HepG2 (cell line): ENCODE results near the gene CNKSR3. TPM values are rescaled to one million over a fixed set of nuclear protein-coding genes. Genes with fewer than 3 reads are reported as not detected.

Experiments
- ARHGAP35 ChIP-seq: sonication (generic); formaldehyde crosslinking; IDR thresholded peaks from 2 replicates; pipeline ENCODE4 v1.9.0; 2022; ENCODE audit warnings: mild to moderate bottlenecking, inconsistent platforms, moderate library complexity, missing genetic modification reagents, borderline replicate concordance
- ATAD3A ChIP-seq: sonication (generic); formaldehyde crosslinking; IDR thresholded peaks from 2 replicates; pipeline ENCODE4 v1.4.0; 2020; ENCODE audit warnings: missing genetic modification reagents
- FOXA3 ChIP-seq: IDR thresholded peaks from 2 replicates; pipeline ENCODE4 v1.6.1; 2016; ENCODE audit warnings: missing genetic modification reagents, missing compliant biosample characterization
- GZF1 ChIP-seq: sonication (generic); formaldehyde crosslinking; IDR thresholded peaks from 2 replicates; pipeline ENCODE4 v1.5.1; 2020; ENCODE audit warnings: mild to moderate bottlenecking, missing genetic modification reagents
- KMT2B ChIP-seq: IDR thresholded peaks from 2 replicates; pipeline ENCODE4 v1.6.1; 2016; ENCODE audit warnings: missing genetic modification reagents, missing compliant biosample characterization
- MIER3 ChIP-seq: IDR thresholded peaks from 2 replicates; pipeline ENCODE4 v1.6.1; 2016; ENCODE audit warnings: missing compliant biosample characterization, borderline replicate concordance
- NFE2L1 ChIP-seq: sonication (generic); formaldehyde crosslinking; IDR thresholded peaks from 2 replicates; pipeline ENCODE4 v1.4.0; 2020; ENCODE audit warnings: missing genetic modification reagents, mild to moderate bottlenecking, borderline replicate concordance
- PAF1 ChIP-seq: IDR thresholded peaks from 2 replicates; pipeline ENCODE4 v1.6.1; 2016; ENCODE audit warnings: missing genetic modification reagents, missing compliant biosample characterization
- RFX5 ChIP-seq: IDR thresholded peaks from 2 replicates; pipeline ENCODE4 v1.6.1; 2011; ENCODE audit warnings: low read depth, low read length, improper control_type of control experiment
- SALL1 ChIP-seq: sonication (generic); formaldehyde crosslinking; IDR thresholded peaks from 2 replicates; pipeline ENCODE4 v1.8.0; 2022; ENCODE audit warnings: mild to moderate bottlenecking, missing genetic modification reagents
- SATB2 ChIP-seq: sonication (generic); formaldehyde crosslinking; IDR thresholded peaks from 2 replicates; pipeline ENCODE4 v1.5.0; 2020; ENCODE audit warnings: missing genetic modification reagents
- SRSF4 ChIP-seq: fragments of 200-400 bp; formaldehyde crosslinking; IDR thresholded peaks from one replicate; pipeline ENCODE4 v1.6.1; 2018; ENCODE audit warnings: mild to moderate bottlenecking, low read depth, low read length, moderate library complexity; ENCODE audit not compliant: poor library complexity, severe bottlenecking
- SYNCRIP ChIP-seq: fragments of 200-400 bp; formaldehyde crosslinking; IDR thresholded peaks from 2 replicates; pipeline ENCODE4 v1.6.1; 2018; ENCODE audit warnings: mild to moderate bottlenecking, low read depth, low read length; ENCODE audit not compliant: insufficient read depth
- TBP ChIP-seq: sonication (generic); formaldehyde crosslinking; IDR thresholded peaks from 2 replicates; pipeline ENCODE4 v1.5.0; 2020; ENCODE audit warnings: missing genetic modification reagents
- TEAD2 ChIP-seq: sonication (generic); formaldehyde crosslinking; IDR thresholded peaks from 2 replicates; pipeline ENCODE4 v1.9.0; 2021; ENCODE audit warnings: missing genetic modification reagents
- ZNF546 ChIP-seq: sonication (generic); formaldehyde crosslinking; conservative IDR thresholded peaks from 2 replicates; pipeline ENCODE4 v1.8.1; 2023; ENCODE audit warnings: mild to moderate bottlenecking, missing genetic modification reagents
- ZNF607 ChIP-seq: sonication (generic); formaldehyde crosslinking; IDR thresholded peaks from 2 replicates; pipeline ENCODE4 v1.5.1; 2020; ENCODE audit warnings: missing genetic modification reagents, mild to moderate bottlenecking, borderline replicate concordance
- ZNF790 ChIP-seq: sonication (generic); formaldehyde crosslinking; IDR thresholded peaks from 2 replicates; pipeline ENCODE4 v1.8.0; 2022; ENCODE audit warnings: missing genetic modification reagents, mild to moderate bottlenecking, borderline replicate concordance
- polyA plus RNA-seq, 8 experiments: library from polyadenylated mRNA; depleted of rRNA in 3 of 8; stranded (reverse) in 7 of 8; unstranded in 1 of 8; fragments of >200 nt; fragmentation: Illumina TruSeq in 4 of 8; extraction: Trizol in 4 of 8; gene quantifications; 2 replicates each; pipeline versions ENCODE4 v1.2.1 to v1.2.3, GENCODE V29; 2011 to 2016; ENCODE audit warnings: low read depth in 4 of 8, missing spikeins in 1 of 8, mixed read lengths in 1 of 8; ENCODE audit not compliant: insufficient read depth in 1 of 8
- total RNA-seq, 5 experiments: library from RNA; depleted of rRNA; stranded (reverse); fragments of >200 nt; fragmentation: Illumina TruSeq; extraction: Trizol; gene quantifications; 2 replicates each; pipeline ENCODE4 v1.2.3, GENCODE V29; 2016; ENCODE audit warnings: low read depth in 1 of 5
- TF ChIP-seq, protein P1 (sequence below): sonication (generic); formaldehyde crosslinking; IDR thresholded peaks from 2 replicates; pipeline ENCODE4 v1.5.0; 2020; ENCODE audit warnings: mild to moderate bottlenecking, missing genetic modification reagents, borderline replicate concordance
- TF ChIP-seq, protein P2 (sequence below): sonication (generic); formaldehyde crosslinking; IDR thresholded peaks from 2 replicates; pipeline ENCODE4 v1.5.1; 2020; ENCODE audit warnings: missing genetic modification reagents, mild to moderate bottlenecking, borderline replicate concordance
- TF ChIP-seq, protein P3 (sequence below): sonication (generic); formaldehyde crosslinking; IDR thresholded peaks from 2 replicates; pipeline ENCODE4 v1.4.0; 2020; ENCODE audit warnings: missing genetic modification reagents

The CNKSR3 gene
- total and polyA plus RNA-seq, 2 of the 13 experiments (the other 11 are each of a cell fraction or from before 2014, with no cell fraction given), result 9.2 to 38.6 TPM

DNA sequence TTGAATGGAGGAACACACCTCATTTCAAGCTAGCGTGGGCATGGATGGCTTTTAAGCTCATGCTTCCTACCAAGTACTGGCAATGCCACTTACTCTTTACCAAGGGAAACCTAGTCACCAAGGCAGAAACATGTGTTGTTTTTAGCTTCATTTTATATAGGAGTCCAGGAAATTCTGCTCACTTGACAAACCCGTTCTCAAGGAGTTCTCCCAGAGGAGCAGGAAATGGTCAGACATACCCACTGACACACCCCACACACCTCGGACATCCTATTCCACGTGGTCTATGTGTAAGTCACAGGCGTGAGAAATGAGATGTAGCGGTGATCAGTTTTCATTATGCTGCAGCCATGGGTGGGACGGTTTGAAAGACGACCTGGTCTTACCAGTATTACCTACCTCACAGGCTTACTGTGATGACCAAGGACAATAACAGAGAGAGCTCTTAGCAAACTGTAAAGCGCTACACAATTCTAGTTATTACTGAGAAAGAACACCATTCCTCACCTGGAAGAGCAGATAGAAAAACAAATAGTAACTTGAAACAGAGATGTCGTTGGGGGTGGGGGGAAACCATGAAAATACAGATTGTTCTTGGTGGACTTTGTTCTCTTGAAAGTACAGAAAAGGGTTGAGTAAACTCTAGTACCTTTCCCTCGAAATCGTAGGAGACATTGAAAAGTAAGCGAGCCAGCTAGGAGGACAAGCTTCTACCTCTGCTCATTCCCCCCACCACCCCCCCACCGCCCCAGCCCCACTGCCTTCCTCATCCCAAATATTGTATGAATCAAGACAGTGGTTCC lies 1.7 kb downstream of the CNKSR3 start (continued):
- TF ChIP-seq, protein P1, sequence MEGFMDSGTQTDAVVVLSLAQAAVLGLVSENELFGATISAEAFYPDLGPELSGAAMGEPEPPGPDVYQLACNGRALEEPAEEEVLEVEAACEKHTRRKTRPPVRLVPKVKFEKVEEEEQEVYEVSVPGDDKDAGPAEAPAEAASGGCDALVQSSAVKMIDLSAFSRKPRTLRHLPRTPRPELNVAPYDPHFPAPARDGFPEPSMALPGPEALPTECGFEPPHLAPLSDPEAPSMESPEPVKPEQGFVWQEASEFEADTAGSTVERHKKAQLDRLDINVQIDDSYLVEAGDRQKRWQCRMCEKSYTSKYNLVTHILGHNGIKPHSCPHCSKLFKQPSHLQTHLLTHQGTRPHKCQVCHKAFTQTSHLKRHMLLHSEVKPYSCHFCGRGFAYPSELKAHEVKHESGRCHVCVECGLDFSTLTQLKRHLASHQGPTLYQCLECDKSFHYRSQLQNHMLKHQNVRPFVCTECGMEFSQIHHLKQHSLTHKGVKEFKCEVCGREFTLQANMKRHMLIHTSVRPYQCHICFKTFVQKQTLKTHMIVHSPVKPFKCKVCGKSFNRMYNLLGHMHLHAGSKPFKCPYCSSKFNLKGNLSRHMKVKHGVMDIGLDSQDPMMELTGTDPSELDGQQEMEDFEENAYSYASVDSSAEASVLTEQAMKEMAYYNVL (CRISPR knock-in tag), result peak; percentile 88
- TF ChIP-seq ZNF790 (CRISPR knock-in tag) (no peak), ATAD3A (CRISPR knock-in tag) (no peak), KMT2B (CRISPR knock-in tag) (no peak), NFE2L1 (no peak), SYNCRIP (no peak), SATB2 (CRISPR knock-in tag) (no peak), SRSF4 (no peak), GZF1 (CRISPR knock-in tag) (no peak), FOXA3 (CRISPR knock-in tag) (peak; percentile 66), MIER3 (CRISPR knock-in tag) (peak; percentile 48; the same call in 1 of the 2 replicates), RFX5 (no peak), TBP (no peak), TEAD2 (CRISPR knock-in tag) (no peak), ZNF607 (no peak), ZNF546 (CRISPR knock-in tag) (no peak), ARHGAP35 (no peak), SALL1 (CRISPR knock-in tag) (0 out of 2 replicates have a peak, but pooled peaks have one; percentile 28), PAF1 (CRISPR knock-in tag) (no peak)
- TF ChIP-seq, protein P2, sequence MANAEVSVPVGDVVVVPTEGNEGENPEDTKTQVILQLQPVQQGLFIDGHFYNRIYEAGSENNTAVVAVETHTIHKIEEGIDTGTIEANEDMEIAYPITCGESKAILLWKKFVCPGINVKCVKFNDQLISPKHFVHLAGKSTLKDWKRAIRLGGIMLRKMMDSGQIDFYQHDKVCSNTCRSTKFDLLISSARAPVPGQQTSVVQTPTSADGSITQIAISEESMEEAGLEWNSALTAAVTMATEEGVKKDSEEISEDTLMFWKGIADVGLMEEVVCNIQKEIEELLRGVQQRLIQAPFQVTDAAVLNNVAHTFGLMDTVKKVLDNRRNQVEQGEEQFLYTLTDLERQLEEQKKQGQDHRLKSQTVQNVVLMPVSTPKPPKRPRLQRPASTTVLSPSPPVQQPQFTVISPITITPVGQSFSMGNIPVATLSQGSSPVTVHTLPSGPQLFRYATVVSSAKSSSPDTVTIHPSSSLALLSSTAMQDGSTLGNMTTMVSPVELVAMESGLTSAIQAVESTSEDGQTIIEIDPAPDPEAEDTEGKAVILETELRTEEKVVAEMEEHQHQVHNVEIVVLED, result no peak
- TF ChIP-seq, protein P3, sequence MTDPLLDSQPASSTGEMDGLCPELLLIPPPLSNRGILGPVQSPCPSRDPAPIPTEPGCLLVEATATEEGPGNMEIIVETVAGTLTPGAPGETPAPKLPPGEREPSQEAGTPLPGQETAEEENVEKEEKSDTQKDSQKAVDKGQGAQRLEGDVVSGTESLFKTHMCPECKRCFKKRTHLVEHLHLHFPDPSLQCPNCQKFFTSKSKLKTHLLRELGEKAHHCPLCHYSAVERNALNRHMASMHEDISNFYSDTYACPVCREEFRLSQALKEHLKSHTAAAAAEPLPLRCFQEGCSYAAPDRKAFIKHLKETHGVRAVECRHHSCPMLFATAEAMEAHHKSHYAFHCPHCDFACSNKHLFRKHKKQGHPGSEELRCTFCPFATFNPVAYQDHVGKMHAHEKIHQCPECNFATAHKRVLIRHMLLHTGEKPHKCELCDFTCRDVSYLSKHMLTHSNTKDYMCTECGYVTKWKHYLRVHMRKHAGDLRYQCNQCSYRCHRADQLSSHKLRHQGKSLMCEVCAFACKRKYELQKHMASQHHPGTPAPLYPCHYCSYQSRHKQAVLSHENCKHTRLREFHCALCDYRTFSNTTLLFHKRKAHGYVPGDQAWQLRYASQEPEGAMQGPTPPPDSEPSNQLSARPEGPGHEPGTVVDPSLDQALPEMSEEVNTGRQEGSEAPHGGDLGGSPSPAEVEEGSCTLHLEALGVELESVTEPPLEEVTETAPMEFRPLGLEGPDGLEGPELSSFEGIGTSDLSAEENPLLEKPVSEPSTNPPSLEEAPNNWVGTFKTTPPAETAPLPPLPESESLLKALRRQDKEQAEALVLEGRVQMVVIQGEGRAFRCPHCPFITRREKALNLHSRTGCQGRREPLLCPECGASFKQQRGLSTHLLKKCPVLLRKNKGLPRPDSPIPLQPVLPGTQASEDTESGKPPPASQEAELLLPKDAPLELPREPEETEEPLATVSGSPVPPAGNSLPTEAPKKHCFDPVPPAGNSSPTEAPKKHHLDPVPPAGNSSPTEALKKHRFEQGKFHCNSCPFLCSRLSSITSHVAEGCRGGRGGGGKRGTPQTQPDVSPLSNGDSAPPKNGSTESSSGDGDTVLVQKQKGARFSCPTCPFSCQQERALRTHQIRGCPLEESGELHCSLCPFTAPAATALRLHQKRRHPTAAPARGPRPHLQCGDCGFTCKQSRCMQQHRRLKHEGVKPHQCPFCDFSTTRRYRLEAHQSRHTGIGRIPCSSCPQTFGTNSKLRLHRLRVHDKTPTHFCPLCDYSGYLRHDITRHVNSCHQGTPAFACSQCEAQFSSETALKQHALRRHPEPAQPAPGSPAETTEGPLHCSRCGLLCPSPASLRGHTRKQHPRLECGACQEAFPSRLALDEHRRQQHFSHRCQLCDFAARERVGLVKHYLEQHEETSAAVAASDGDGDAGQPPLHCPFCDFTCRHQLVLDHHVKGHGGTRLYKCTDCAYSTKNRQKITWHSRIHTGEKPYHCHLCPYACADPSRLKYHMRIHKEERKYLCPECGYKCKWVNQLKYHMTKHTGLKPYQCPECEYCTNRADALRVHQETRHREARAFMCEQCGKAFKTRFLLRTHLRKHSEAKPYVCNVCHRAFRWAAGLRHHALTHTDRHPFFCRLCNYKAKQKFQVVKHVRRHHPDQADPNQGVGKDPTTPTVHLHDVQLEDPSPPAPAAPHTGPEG (CRISPR knock-in tag), result no peak
